ENCODE results near the gene SLC19A2.

DNA sequence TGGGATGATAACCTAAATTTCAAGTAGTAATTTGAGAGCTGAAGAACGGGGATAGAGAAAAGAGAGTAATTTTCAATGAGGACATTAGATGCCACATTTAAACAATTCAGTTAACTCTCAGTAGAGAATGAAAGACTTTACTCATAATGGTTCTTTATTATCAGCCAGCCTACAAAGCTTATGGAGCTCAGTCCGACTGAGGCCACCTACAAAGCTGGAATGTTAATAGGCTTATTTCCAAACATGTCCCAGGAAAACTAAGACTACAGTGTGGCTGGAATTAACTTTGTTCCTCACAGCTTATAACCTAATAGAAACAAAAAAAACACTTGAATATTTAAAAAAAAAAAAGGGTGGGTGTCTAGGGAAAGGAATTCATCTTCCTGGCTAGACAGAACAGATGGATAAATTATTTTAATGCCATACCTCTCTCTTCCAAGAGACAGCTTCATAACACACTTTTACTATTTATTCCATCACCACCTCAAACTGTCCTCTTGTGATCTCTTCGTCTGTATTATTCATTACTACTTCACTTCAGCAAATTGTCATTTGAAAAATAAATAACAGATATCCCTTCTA lies 9.8 kb downstream of the SLC19A2 start:
- TF ChIP-seq CTCF (conservative IDR thresholded peaks at IDR 0.05; ENCODE audit: low read depth, low read length) (no peak), EZH2 (IDR thresholded peaks at IDR 0.05; ENCODE audit: borderline replicate concordance, low read depth, low read length, poor library complexity, severe bottlenecking) (no peak)

Measured in A673 (cell line).